IMR-90 (cell line): ENCODE data around the gene AMOTL1. TPM values are rescaled to one million over a fixed set of nuclear protein-coding genes. Genes with fewer than 3 reads are reported as not detected.

Experiments
- ATAC-seq: fragments of 200-7000 bp; cut with Tn5 transposase; 2 replicates; pipeline ENCODE4 v1.9.1; 2020; ENCODE audit warnings: low read depth, mild to moderate bottlenecking, moderate library complexity
- BruUV-seq: library from RNA; stranded (reverse); fragments of 400-500 nt; replicated peaks from 2 replicates; lab custom pipeline; 2021; lab: Mats Ljungman, UMichigan
- CTCF ChIA-PET: fragments of 300-600 bp; formaldehyde crosslinking; extraction: SDS; loops from one replicate; lab custom pipeline; 2021; ENCODE audit warnings: antibody characterized with exemption; lab: Yijun Ruan, JAX
- POLR2A ChIA-PET: fragments of 300-600 bp; sonication (Branson Sonifier 250); formaldehyde crosslinking; loops from one replicate; lab custom pipeline; 2022; ENCODE audit warnings: antibody characterized with exemption; ENCODE audit not compliant: unreplicated experiment; lab: Charles Lee
- DNase-seq: peaks from one replicate; pipeline ENCODE4 v3.0.0; 2013
- H2AFZ ChIP-seq: replicated peaks from 2 replicates; pipeline ENCODE3; 2013; ENCODE audit warnings: low read length, mild to moderate bottlenecking; ENCODE audit not compliant: poor library complexity
- H2AK5ac ChIP-seq: 2 replicates; pipeline ENCODE4 v1.6.1; 2013; ENCODE audit warnings: low read depth, low read length, inconsistent platforms
- H2AK9ac ChIP-seq: replicated peaks from 2 replicates; pipeline ENCODE3; 2013; ENCODE audit warnings: mild to moderate bottlenecking, low read depth, low read length, moderate library complexity; ENCODE audit not compliant: poor library complexity
- H2BK120ac ChIP-seq: 2 replicates; pipeline ENCODE4 v1.6.1; 2013; ENCODE audit warnings: low read depth, low read length, inconsistent platforms
- H2BK15ac ChIP-seq: 3 replicates; pipeline ENCODE4 v1.6.1; 2013; ENCODE audit warnings: low read depth, low read length, inconsistent platforms
- H2BK20ac ChIP-seq: 2 replicates; pipeline ENCODE4 v1.6.1; 2013; ENCODE audit warnings: low read depth, mild to moderate bottlenecking, inconsistent platforms, low read length, moderate library complexity
- H2BK5ac ChIP-seq: 2 replicates; pipeline ENCODE4 v1.6.1; 2013; ENCODE audit warnings: mild to moderate bottlenecking, low read depth, low read length, inconsistent platforms; ENCODE audit not compliant: poor library complexity, severe bottlenecking
- H3K14ac ChIP-seq: replicated peaks from 2 replicates; pipeline ENCODE4 v1.6.1; 2013; ENCODE audit warnings: low read depth, low read length, inconsistent platforms
- H3K18ac ChIP-seq: 2 replicates; pipeline ENCODE4 v1.6.1; 2013; ENCODE audit warnings: low read depth, low read length, control low read depth
- H3K23ac ChIP-seq: 2 replicates; pipeline ENCODE4 v1.6.1; 2013; ENCODE audit warnings: low read depth, low read length, inconsistent platforms
- H3K27ac ChIP-seq: 2 replicates; pipeline ENCODE4 v1.5.1; 2013; ENCODE audit warnings: mild to moderate bottlenecking, control low read depth, low read length; ENCODE audit not compliant: insufficient read depth
- H3K27me3 ChIP-seq: 2 replicates; pipeline ENCODE4 v1.6.1; 2013; ENCODE audit warnings: low read length; ENCODE audit not compliant: control insufficient read depth, insufficient read depth
- H3K36me3 ChIP-seq: 2 replicates; pipeline ENCODE4 v1.6.1; 2013; ENCODE audit warnings: low read length, mixed read lengths; ENCODE audit not compliant: control insufficient read depth, insufficient read depth
- H3K4ac ChIP-seq: 2 replicates; pipeline ENCODE4 v1.6.1; 2013; ENCODE audit warnings: low read depth, low read length, inconsistent platforms
- H3K4me1 ChIP-seq: 2 replicates; pipeline ENCODE4 v1.6.1; 2013; ENCODE audit warnings: low read length, mixed read lengths; ENCODE audit not compliant: control insufficient read depth, insufficient read depth
- H3K4me2 ChIP-seq: 2 replicates; pipeline ENCODE4 v1.6.1; 2013; ENCODE audit warnings: low read depth, mild to moderate bottlenecking, control low read depth, low read length, moderate library complexity
- H3K4me3 ChIP-seq: 2 replicates; pipeline ENCODE4 v1.5.1; 2013; ENCODE audit warnings: low read depth, mild to moderate bottlenecking, control low read depth, low read length, moderate library complexity; ENCODE audit not compliant: insufficient read depth
- H3K56ac ChIP-seq: 2 replicates; pipeline ENCODE4 v1.6.1; 2013; ENCODE audit warnings: low read length, inconsistent platforms; ENCODE audit not compliant: insufficient read depth; ENCODE audit errors: extremely low read depth
- H3K79me1 ChIP-seq, 2 experiments: 2 replicates each; pipeline ENCODE4 v1.6.1; 2013; ENCODE audit warnings: low read length in 2 of 2, inconsistent platforms in 1 of 2, low read depth in 1 of 2
- H3K9ac ChIP-seq: 2 replicates; pipeline ENCODE4 v1.6.1; 2013; ENCODE audit warnings: low read depth, low read length, control low read depth
- H3K9me1 ChIP-seq: 2 replicates; pipeline ENCODE4 v1.6.1; 2013; ENCODE audit warnings: low read length, inconsistent platforms; ENCODE audit not compliant: insufficient read depth
- H3K9me3 ChIP-seq: 2 replicates; pipeline ENCODE4 v1.6.1; 2013; ENCODE audit warnings: low read length; ENCODE audit not compliant: control insufficient read depth, insufficient read depth
- H4K20me1 ChIP-seq: 2 replicates; pipeline ENCODE4 v1.6.1; 2013; ENCODE audit warnings: low read length, inconsistent platforms; ENCODE audit not compliant: insufficient read depth
- H4K5ac ChIP-seq: 2 replicates; pipeline ENCODE4 v1.6.1; 2013; ENCODE audit warnings: mild to moderate bottlenecking, low read depth, low read length, control low read depth
- H4K8ac ChIP-seq, 2 experiments: 2 replicates each; pipeline ENCODE4 v1.6.1; 2013; ENCODE audit warnings: low read depth in 2 of 2, low read length in 2 of 2, control low read depth in 1 of 2, inconsistent platforms in 1 of 2
- H4K91ac ChIP-seq: 2 replicates; pipeline ENCODE4 v1.6.1; 2013; ENCODE audit warnings: low read depth, low read length, inconsistent platforms; ENCODE audit not compliant: insufficient read depth
- CEBPB ChIP-seq: IDR thresholded peaks from 2 replicates; pipeline ENCODE4 v1.6.1; 2012; ENCODE audit warnings: low read depth, low read length, improper control_type of control experiment
- FOS ChIP-seq: fragments of 150-350 bp; IDR thresholded peaks from 2 replicates; pipeline ENCODE4 v1.6.1; 2016; ENCODE audit warnings: low read depth, low read length
- RAD21 ChIP-seq: IDR thresholded peaks from 2 replicates; pipeline ENCODE4 v1.6.1; 2012; ENCODE audit warnings: low read length, improper control_type of control experiment
- RFX5 ChIP-seq: IDR thresholded peaks from 2 replicates; pipeline ENCODE4 v1.8.0; 2012; ENCODE audit warnings: low read depth, mild to moderate bottlenecking, low read length, moderate library complexity
- SMC3 ChIP-seq: fragments of 150-350 bp; IDR thresholded peaks from 2 replicates; pipeline ENCODE4 v1.6.1; 2016; ENCODE audit warnings: low read depth, mild to moderate bottlenecking, antibody characterized with exemption, low read length, moderate library complexity
- USF2 ChIP-seq: fragments of 150-350 bp; IDR thresholded peaks from 2 replicates; pipeline ENCODE4 v1.6.1; 2017; ENCODE audit warnings: mild to moderate bottlenecking, antibody characterized with exemption, low read length, low read depth
- dilution Hi-C: fragments of 300-500 bp; cut with HindIII; formaldehyde crosslinking; loops from one replicate; pipeline ENCODE4 v1.14.3; 2018; ENCODE audit warnings: low sequenced_read_pairs; ENCODE audit not compliant: unreplicated experiment
- in situ Hi-C: fragments of 300-500 bp; cut with MboI; formaldehyde crosslinking; loops from 3 replicates; pipeline ENCODE4 v1.14.3; 2019; ENCODE audit warnings: low sequenced_read_pairs, inconsistent platforms, mixed read lengths
- intact Hi-C: fragments of 100-400 bp; cut with micrococcal nuclease; formaldehyde crosslinking; loops from 2 replicates; pipeline ENCODE4 v1.10.0; 2022
- polyA plus RNA-seq, 3 experiments: library from polyadenylated mRNA; depleted of rRNA; stranded (reverse); fragments of >200 nt; gene quantifications; 2 replicates each; pipeline ENCODE4 v1.2.3, GENCODE V29; 2012; ENCODE audit warnings: low replicate concordance in 1 of 3
- total RNA-seq: library from RNA; depleted of rRNA; stranded (reverse); fragments of >200 nt; gene quantifications from 2 replicates; pipeline ENCODE4 v1.2.3, GENCODE V29; 2012

Gene AMOTL1
- total and polyA plus RNA-seq, 2 of the 4 experiments (the other 2 are of a cell fraction): 18.6 to 49.5 TPM

- POLR2A ChIA-PET: no interaction called here
- Histone ChIP-seq H2BK5ac (no peak overlapping the region), H4K91ac (no peak overlapping the region), H4K8ac (no peak overlapping the region), H2BK15ac (no peak overlapping the region), H3K36me3 (peaks cover 45% of the 10 kb centered on the region), H3K79me1 (peaks cover 4 to 31% of the 10 kb centered on the region in 2 experiments; a peak in 3 of 4 replicates), H3K9me3 (no peaks in the 10 kb centered on the region), H3K4me1 (no peaks in the 10 kb centered on the region), H3K27me3 (no peaks in the 10 kb centered on the region), H2AK9ac (no peak overlapping the region), H4K20me1 (no peaks in the 10 kb centered on the region), H3K4me2 (no peak overlapping the region), H2BK120ac (no peak overlapping the region), H3K23ac (no peak overlapping the region), H2AK5ac (no peak overlapping the region), H3K9ac (no peak overlapping the region), H4K5ac (no peak overlapping the region), H2BK20ac (no peak overlapping the region), H3K18ac (no peak overlapping the region), H2AFZ (no peak overlapping the region), H3K27ac (no peak overlapping the region), H3K56ac (no peak overlapping the region), H3K14ac (no peak overlapping the region), H3K9me1 (peaks cover 17% of the 10 kb centered on the region; the same call in 1 of the 2 replicates), H3K4ac (no peak overlapping the region), H3K4me3 (no peak overlapping the region)
- TF ChIP-seq RFX5 (no peak), USF2 (no peak), FOS (no peak), SMC3 (no peak), CEBPB (no peak), RAD21 (no peak)
- intact Hi-C loops (no loop called here), in situ Hi-C loops (loop anchor here (5.0 kb wide), 1 partner anchor 262 kb away; no protein-coding TSS in a partner anchor), dilution Hi-C loops (no loop called here)
- DNase-seq (no peak), ATAC-seq (no peak)
- BruUV-seq: no TSS peak
- CTCF ChIA-PET: no interaction called here
Measured at GRCh38 chr11:94883878-94884277, 115.7 kb downstream of the AMOTL1 start.
